ENCODE data around the gene FAM13A.

FAM13A gene

GRCh38 chr4:88779431-88779830, 277.6 kb downstream of the FAM13A start:
- Histone ChIP-seq H3K9me2 (replicated peaks; ENCODE audit: control insufficient read depth, low read length) (no peaks in the 10 kb centered on the region), H3K27ac (ENCODE audit: low read depth, low read length) (no peak overlapping the region), H3K36me3 (ENCODE audit: control insufficient read depth, low read length) (no peaks in the 10 kb centered on the region), H3K4me3 (ENCODE audit: low read length) (no peak overlapping the region), H3F3A (ENCODE audit: control insufficient read depth, insufficient read depth) (no peaks in the 10 kb centered on the region), H3K4me2 (ENCODE audit: low read length) (no peak overlapping the region), H3K9me3 (ENCODE audit: control insufficient read depth, insufficient read depth, low read length) (no peaks in the 10 kb centered on the region), H4K20me1 (ENCODE audit: control insufficient read depth, insufficient read depth, low read depth, low read length) (no peaks in the 10 kb centered on the region), H3K27me3 (ENCODE audit: control insufficient read depth, low read length) (no peaks in the 10 kb centered on the region), H3K79me2 (ENCODE audit: control insufficient read depth, low read length) (no peaks in the 10 kb centered on the region), H3K4me1 (ENCODE audit: control insufficient read depth, low read length) (no peaks in the 10 kb centered on the region)
- TF ChIP-seq EZH2phosphoT487 (IDR thresholded peaks at IDR 0.05; ENCODE audit: borderline replicate concordance, low read length) = no peak
- TF ChIP-seq CTCF (IDR thresholded peaks at IDR 0.05; ENCODE audit: low read depth, low read length, poor library complexity, severe bottlenecking) = no peak

GRCh38 chr4:88775529-88775928, 281.5 kb downstream of the FAM13A start:
- no peaks in the 10 kb centered on the region for H3K79me2 ChIP-seq (ENCODE audit: control insufficient read depth, low read length)

GRCh38 chr4:88775026-88775425, 282.0 kb downstream of the FAM13A start:
- Histone ChIP-seq H3K9me2 (replicated peaks; ENCODE audit: control insufficient read depth, low read length) (no peaks in the 10 kb centered on the region), H3K36me3 (ENCODE audit: control insufficient read depth, low read length) (no peaks in the 10 kb centered on the region), H3F3A (ENCODE audit: control insufficient read depth, insufficient read depth) (no peaks in the 10 kb centered on the region), H3K9me3 (ENCODE audit: control insufficient read depth, insufficient read depth, low read length) (no peaks in the 10 kb centered on the region), H4K20me1 (ENCODE audit: control insufficient read depth, insufficient read depth, low read depth, low read length) (no peaks in the 10 kb centered on the region), H3K4me1 (ENCODE audit: control insufficient read depth, low read length) (no peaks in the 10 kb centered on the region), H3K27ac (ENCODE audit: low read depth, low read length) (no peak overlapping the region), H3K27me3 (ENCODE audit: control insufficient read depth, low read length) (no peaks in the 10 kb centered on the region), H3K4me3 (ENCODE audit: low read length) (no peak overlapping the region), H3K79me2 (ENCODE audit: control insufficient read depth, low read length) (no peaks in the 10 kb centered on the region), H3K4me2 (ENCODE audit: low read length) (no peak overlapping the region)
- TF ChIP-seq CTCF (IDR thresholded peaks at IDR 0.05; ENCODE audit: low read depth, low read length, poor library complexity, severe bottlenecking) = no peak
- TF ChIP-seq EZH2phosphoT487 (IDR thresholded peaks at IDR 0.05; ENCODE audit: borderline replicate concordance, low read length) = no peak

More at GRCh38 chr4:88775529-88775928, 281.5 kb downstream of the FAM13A start:
- Histone ChIP-seq H3K9me3 (ENCODE audit: control insufficient read depth, insufficient read depth, low read length) (no peaks in the 10 kb centered on the region), H4K20me1 (ENCODE audit: control insufficient read depth, insufficient read depth, low read depth, low read length) (no peaks in the 10 kb centered on the region), H3F3A (ENCODE audit: control insufficient read depth, insufficient read depth) (no peaks in the 10 kb centered on the region), H3K9me2 (replicated peaks; ENCODE audit: control insufficient read depth, low read length) (no peaks in the 10 kb centered on the region), H3K27me3 (ENCODE audit: control insufficient read depth, low read length) (no peaks in the 10 kb centered on the region), H3K4me3 (ENCODE audit: low read length) (no peak overlapping the region), H3K4me1 (ENCODE audit: control insufficient read depth, low read length) (no peaks in the 10 kb centered on the region), H3K36me3 (ENCODE audit: control insufficient read depth, low read length) (no peaks in the 10 kb centered on the region), H3K27ac (ENCODE audit: low read depth, low read length) (no peak overlapping the region), H3K4me2 (ENCODE audit: low read length) (no peak overlapping the region)
- TF ChIP-seq CTCF (IDR thresholded peaks at IDR 0.05; ENCODE audit: low read depth, low read length, poor library complexity, severe bottlenecking) (no peak), EZH2phosphoT487 (IDR thresholded peaks at IDR 0.05; ENCODE audit: borderline replicate concordance, low read length) (no peak)

Data from DOHH2 (cell line).